Muscle layer of colon (tissue), 2 donors: ENCODE data around the gene TMEM179.
"Not testable (repeated sequence)": the region's sequence is repeated elsewhere in the genome, so short reads cannot be mapped to it uniquely, and the experiment has no call there.

Source experiments
- H3K27ac ChIP-seq: one replicate; pipeline ENCODE4 v1.7.0; 2013; ENCODE audit warnings: low read depth, mild to moderate bottlenecking, low read length, moderate library complexity
- H3K27me3 ChIP-seq, 2 donors: one replicate each; pipeline ENCODE4 v1.7.0; 2013; ENCODE audit warnings: low read length in 2 of 2, mild to moderate bottlenecking in 2 of 2; ENCODE audit not compliant: insufficient read depth in 2 of 2, control insufficient read depth in 1 of 2
- H3K36me3 ChIP-seq: one replicate; pipeline ENCODE4 v1.7.0; 2013; ENCODE audit warnings: mild to moderate bottlenecking, low read length; ENCODE audit not compliant: insufficient read depth
- H3K4me1 ChIP-seq: one replicate; pipeline ENCODE4 v1.7.0; 2013; ENCODE audit warnings: mild to moderate bottlenecking, low read length; ENCODE audit not compliant: insufficient read depth
- H3K4me3 ChIP-seq, 2 donors: one replicate each; pipeline ENCODE4 v1.7.0; 2013; ENCODE audit warnings: low read length in 2 of 2, low read depth in 1 of 2, mild to moderate bottlenecking in 1 of 2, moderate library complexity in 1 of 2
- H3K9ac ChIP-seq: one replicate; pipeline ENCODE4 v1.7.0; 2013; ENCODE audit warnings: low read length
- H3K9me3 ChIP-seq: one replicate; pipeline ENCODE4 v1.7.0; 2013; ENCODE audit warnings: mild to moderate bottlenecking, low read length
- donor health status: abdominal sarcoma.
- donor health status: Adenocarcinoma of cecum.

TMEM179 gene

GRCh38 chr14:104644091-104644635 lies 39.6 kb upstream of the TMEM179 start:
- Histone ChIP-seq H3K27me3 (peaks cover 0 to 8% of the 10 kb centered on the region in 2 donors), H3K4me1 (no peaks in the 10 kb centered on the region), H3K4me3 (no peak overlapping the region), H3K9ac (no peak overlapping the region), H3K9me3 (peaks cover 4% of the 10 kb centered on the region), H3K36me3 (no peaks in the 10 kb centered on the region), H3K27ac (no peak overlapping the region)

GRCh38 chr14:104643306-104643705 lies 38.7 kb upstream of the TMEM179 start:
- peaks cover 4% of the 10 kb centered on the region for H3K9me3 ChIP-seq
- H3K4me3 ChIP-seq: no peak overlapping the region
- no peaks in the 10 kb centered on the region for H3K4me1 ChIP-seq
- no peak overlapping the region for H3K9ac ChIP-seq
- H3K27ac ChIP-seq: no peak overlapping the region
- peaks cover 0 to 10% of the 10 kb centered on the region in 2 donors for H3K27me3 ChIP-seq
- H3K36me3 ChIP-seq: no peaks in the 10 kb centered on the region

DNA sequence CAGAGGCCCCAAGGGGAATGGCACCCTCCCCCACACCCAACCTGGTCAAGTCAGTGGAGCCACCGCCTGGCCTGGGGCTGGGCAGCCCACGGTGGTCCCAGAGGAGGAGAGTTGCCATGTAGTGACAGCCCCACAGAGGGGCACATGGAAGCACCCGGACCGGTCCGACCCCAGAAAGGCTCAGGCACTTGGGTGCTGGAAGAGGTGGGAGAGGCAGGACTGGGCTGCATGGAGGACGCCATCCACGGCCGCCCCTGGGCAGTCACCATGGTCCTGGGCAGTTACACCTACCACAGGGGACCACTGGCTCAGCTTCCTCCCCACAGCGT lies 37.9 kb upstream of the TMEM179 start:
- Histone ChIP-seq H3K36me3 (no peaks in the 10 kb centered on the region), H3K27ac (no peak overlapping the region), H3K27me3 (peaks cover 0 to 10% of the 10 kb centered on the region in 2 donors), H3K9ac (no peak overlapping the region), H3K4me3 (no peak overlapping the region), H3K4me1 (no peaks in the 10 kb centered on the region), H3K9me3 (peaks cover 4% of the 10 kb centered on the region)

- Histone ChIP-seq H3K27ac (no peak overlapping the region), H3K4me1 (no peaks in the 10 kb centered on the region), H3K9ac (no peak overlapping the region), H3K4me3 (no peak overlapping the region), H3K36me3 (no peaks in the 10 kb centered on the region), H3K27me3 (peaks cover 0 to 10% of the 10 kb centered on the region in 2 donors), H3K9me3 (peaks cover 4% of the 10 kb centered on the region)
These were observed 37.4 kb upstream of the TMEM179 start for GRCh38 chr14:104641753-104642539.

DNA sequence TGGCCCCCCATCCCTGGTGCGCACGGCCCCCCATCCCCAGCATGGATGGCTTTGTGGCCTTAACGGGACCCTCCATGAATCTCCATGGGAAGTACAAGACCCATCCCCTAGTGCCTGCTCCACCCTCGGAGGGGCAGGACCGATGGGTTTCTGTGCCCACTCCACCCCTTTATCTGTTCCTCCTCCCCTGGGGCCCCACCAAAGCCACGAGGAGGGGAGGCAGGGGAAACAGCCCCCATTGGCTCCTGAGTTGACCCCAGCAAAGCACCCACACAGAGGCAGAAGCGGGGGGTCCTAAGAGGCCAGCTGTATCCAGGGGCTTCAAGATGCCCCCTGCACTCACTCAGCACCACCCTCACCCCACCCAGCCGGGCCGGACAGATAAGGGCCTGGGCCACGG lies 36.1 kb upstream of the TMEM179 start:
- Histone ChIP-seq H3K4me1 (no peaks in the 10 kb centered on the region), H3K9me3 (peaks cover 4% of the 10 kb centered on the region), H3K36me3 (no peaks in the 10 kb centered on the region), H3K27ac (no peak overlapping the region), H3K27me3 (peaks cover 0 to 10% of the 10 kb centered on the region in 2 donors), H3K9ac (no peak overlapping the region), H3K4me3 (no peak overlapping the region)

DNA sequence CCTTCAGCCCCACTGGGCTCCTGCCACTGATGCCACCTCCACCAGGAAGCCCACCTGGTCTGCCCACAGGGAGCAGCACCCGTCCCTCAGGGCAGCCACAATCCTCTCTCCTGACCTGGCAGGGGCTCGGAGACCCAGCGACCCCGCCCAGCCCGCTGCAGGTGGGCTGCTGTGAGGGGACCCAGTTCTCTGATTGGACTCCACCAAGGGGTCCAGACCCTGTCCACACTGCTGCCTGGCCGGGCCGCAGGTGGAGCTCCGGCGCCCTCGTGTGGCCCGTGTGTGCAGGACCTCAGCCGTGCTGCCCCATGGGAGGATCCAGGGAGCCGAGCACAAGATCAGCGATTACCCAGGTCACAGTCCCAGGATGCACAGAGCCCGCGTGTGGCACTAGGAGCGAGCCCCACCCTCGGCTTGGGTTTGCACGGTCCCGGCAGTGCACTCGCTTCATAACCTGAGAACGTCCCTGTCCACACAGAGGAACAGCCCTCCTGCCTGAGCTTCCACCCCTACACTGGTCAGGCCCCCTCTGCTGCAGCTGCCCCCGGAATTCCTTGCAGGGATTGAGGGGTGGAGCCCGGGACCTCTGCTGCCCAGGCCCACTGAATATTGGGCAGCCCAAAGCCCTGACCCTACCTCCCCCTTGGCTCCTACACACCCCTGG lies 35.4 kb upstream of the TMEM179 start:
- peaks cover 0 to 10% of the 10 kb centered on the region in 2 donors for H3K27me3 ChIP-seq
- peaks cover under 1% of the 10 kb centered on the region for H3K9me3 ChIP-seq
- H3K9ac ChIP-seq: no peak overlapping the region

GRCh38 chr14:104639471-104639870 lies 34.9 kb upstream of the TMEM179 start:
- H3K9ac ChIP-seq: no peak overlapping the region
- H3K27ac ChIP-seq: no peak overlapping the region
- peaks cover 0 to 12% of the 10 kb centered on the region in 2 donors for H3K27me3 ChIP-seq
- H3K4me3 ChIP-seq: no peak overlapping the region
- H3K4me1 ChIP-seq: no peaks in the 10 kb centered on the region
- H3K9me3 ChIP-seq: no peaks in the 10 kb centered on the region
- no peaks in the 10 kb centered on the region for H3K36me3 ChIP-seq

More for the DNA sequence above, 35.4 kb upstream of the TMEM179 start:
- H3K27ac ChIP-seq: no peak overlapping the region
- H3K4me1 ChIP-seq: no peaks in the 10 kb centered on the region
- no peak overlapping the region for H3K4me3 ChIP-seq
- no peaks in the 10 kb centered on the region for H3K36me3 ChIP-seq

- Histone ChIP-seq H3K27ac (no peak overlapping the region), H3K4me1 (no peaks in the 10 kb centered on the region), H3K9me3 (no peaks in the 10 kb centered on the region), H3K27me3 (peaks cover 0 to 14% of the 10 kb centered on the region in 2 donors), H3K36me3 (no peaks in the 10 kb centered on the region), H3K9ac (no peak overlapping the region), H3K4me3 (no peak overlapping the region)
These were observed 34.4 kb upstream of the TMEM179 start for GRCh38 chr14:104638927-104639450.

- no peak overlapping the region for H3K27ac ChIP-seq
- H3K27me3 ChIP-seq: peaks cover 0 to 14% of the 10 kb centered on the region in 2 donors
- H3K36me3 ChIP-seq: no peaks in the 10 kb centered on the region
- H3K9me3 ChIP-seq: no peaks in the 10 kb centered on the region
- H3K4me3 ChIP-seq: no peak overlapping the region
- no peaks in the 10 kb centered on the region for H3K4me1 ChIP-seq
- H3K9ac ChIP-seq: no peak overlapping the region
These were observed 33.6 kb upstream of the TMEM179 start for GRCh38 chr14:104638190-104638589.

- H3K27me3 ChIP-seq: peaks cover 0 to 14% of the 10 kb centered on the region in 2 donors
These were observed 33.0 kb upstream of the TMEM179 start for GRCh38 chr14:104637546-104638003.

DNA sequence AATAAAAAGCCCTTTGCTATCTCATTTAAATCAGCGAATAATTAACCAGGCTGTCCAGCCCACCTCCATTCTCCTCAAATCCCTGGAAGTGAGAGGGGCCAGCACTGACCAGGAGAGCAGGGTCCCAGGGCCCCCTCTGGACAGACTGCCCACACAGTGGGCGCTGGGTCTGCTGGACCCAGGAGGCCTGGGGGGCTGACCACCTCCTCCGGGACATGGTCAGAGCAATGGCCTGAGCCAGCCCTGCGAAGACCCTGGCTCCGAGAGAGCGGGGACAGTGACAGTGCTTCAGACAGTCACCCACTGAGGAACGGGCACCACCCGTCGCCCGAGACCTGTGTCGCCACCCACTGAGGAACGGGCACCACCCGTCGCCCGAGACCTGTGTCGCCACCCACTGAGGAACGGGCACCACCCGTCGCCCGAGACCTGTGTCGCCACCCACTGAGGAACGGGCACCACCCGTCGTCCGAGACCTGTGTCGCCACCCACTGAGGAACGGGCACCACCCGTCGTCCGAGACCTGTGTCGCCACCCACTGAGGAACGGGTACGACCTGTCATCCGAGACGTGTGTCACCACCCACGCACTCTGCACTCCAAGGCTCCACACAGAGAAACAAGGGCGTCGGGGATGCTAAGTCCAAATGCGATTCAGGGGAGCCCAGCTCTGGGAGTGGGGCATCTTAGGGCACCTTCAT lies 32.4 kb upstream of the TMEM179 start:
- H3K9ac ChIP-seq, H3K4me3 ChIP-seq, H3K4me1 ChIP-seq, H3K9me3 ChIP-seq, H3K36me3 ChIP-seq, H3K27ac ChIP-seq: not testable (repeated sequence)
- H3K27me3 ChIP-seq: peaks cover 0 to 14% of the 10 kb centered on the region in 2 donors

More at GRCh38 chr14:104637546-104638003, 33.0 kb upstream of the TMEM179 start:
- no peaks in the 10 kb centered on the region for H3K9me3 ChIP-seq
- no peak overlapping the region for H3K9ac ChIP-seq
- H3K36me3 ChIP-seq: no peaks in the 10 kb centered on the region
- no peaks in the 10 kb centered on the region for H3K4me1 ChIP-seq
- no peak overlapping the region for H3K4me3 ChIP-seq
- no peak overlapping the region for H3K27ac ChIP-seq
